Stomach (tissue), 9 donors: ENCODE results near the gene SOWAHA. TPM values are rescaled to one million over a fixed set of nuclear protein-coding genes. Genes with fewer than 3 reads are reported as not detected.

Experiments
- DNase-seq, 2 donors: peaks; one replicate each; pipeline versions ENCODE4 v3.0.0 to v3.0.0-alpha.2; 2013 to 2019
- H3K27ac ChIP-seq, 5 donors: fragments of 200-600 bp in 4 of 5; sonication (generic) in 4 of 5; one replicate each; pipeline ENCODE4 v1.5.1; 2013 to 2019; ENCODE audit warnings: mild to moderate bottlenecking in 1 of 5, moderate library complexity in 1 of 5
- H3K27me3 ChIP-seq, 3 donors: fragments of 200-600 bp; sonication (generic); one replicate each; pipeline ENCODE4 v1.5.1; 2017 to 2019; ENCODE audit warnings: mixed run types in 1 of 3
- H3K36me3 ChIP-seq, 4 donors: fragments of 200-600 bp; sonication (generic); 1 replicate in 3 of 4; 2 replicates in 1 of 4; pipeline ENCODE4 v1.5.1; 2016 to 2019
- H3K4me1 ChIP-seq, 4 donors: fragments of 200-600 bp; sonication (generic); one replicate each; pipeline ENCODE4 v1.5.1; 2016 to 2019
- H3K4me3 ChIP-seq, 4 donors: fragments of 200-600 bp; sonication (generic) in 3 of 4; one replicate each; pipeline ENCODE4 v1.5.1; 2016 to 2019; ENCODE audit warnings: mild to moderate bottlenecking in 1 of 4
- H3K9me3 ChIP-seq, 4 donors: fragments of 200-600 bp; sonication (generic); one replicate each; pipeline ENCODE4 v1.5.1; 2016 to 2019
- CTCF ChIP-seq, 7 experiments: fragments of 450-650 bp in 4 of 7; fragments of 200-600 bp in 3 of 7; sonication (generic) in 3 of 7; IDR thresholded peaks; one replicate each; pipeline ENCODE4 v1.5.1; 2016 to 2019; ENCODE audit warnings: antibody characterized with exemption in 7 of 7, control low read depth in 2 of 7, mild to moderate bottlenecking in 1 of 7
- EP300 ChIP-seq: sonication (generic); formaldehyde crosslinking; IDR thresholded peaks from one replicate; pipeline ENCODE4 v1.6.1; 2017; ENCODE audit warnings: antibody characterized with exemption
- POLR2A ChIP-seq, 4 donors: fragments of 450-650 bp; IDR thresholded peaks; one replicate each; pipeline ENCODE4 v1.6.1; 2016; ENCODE audit warnings: antibody characterized with exemption in 4 of 4, control low read depth in 2 of 4, mild to moderate bottlenecking in 1 of 4, moderate library complexity in 1 of 4
- POLR2AphosphoS5 ChIP-seq, 3 donors: sonication (generic); formaldehyde crosslinking; IDR thresholded peaks; one replicate each; pipeline ENCODE4 v1.6.1; 2016; ENCODE audit warnings: antibody characterized with exemption in 3 of 3
- WGBS, 5 donors: extraction: QIAGEN DNeasy Blood & Tissue Kit in 3 of 5; methylation state at CpG; one replicate each; pipeline versions ENCODE4 v1.1.5 to v1.1.7; 2013 to 2018; 5-methylcytosine and 5-hydroxymethylcytosine counted together
- intact Hi-C: fragments of 100-400 bp; cut with DNase I; formaldehyde crosslinking; loops from one replicate; pipeline ENCODE4 v1.15.1; 2023; ENCODE audit warnings: low total_unique reads
- polyA plus RNA-seq, 3 donors: library from polyadenylated mRNA; stranded (reverse); fragments of 200-250 nt; gene quantifications; one replicate each; pipeline ENCODE4 v1.2.3, GENCODE V29; 2013
- total RNA-seq, 5 donors: library from RNA; depleted of rRNA; stranded (reverse); fragments of >200 nt; gene quantifications; one replicate each; pipeline versions ENCODE4 v1.1.0 to v1.2.3, GENCODE V29; 2014 to 2016
- donor health status: healthy with polysubstance abuse.
- donor health status: Bipolar disorder and iron deficiency.
- donor health status: healthy.

SOWAHA gene
- total and polyA plus RNA-seq, 8 donors, result 2.4 to 91.8 (median 6.8) TPM; not detected in 1

- DNase-seq, result no peak
- no peaks in the 10 kb centered on the region for H3K36me3 ChIP-seq
- H3K4me3 ChIP-seq, result no peak overlapping the region
- intact Hi-C loops, result no loop called here
- TF ChIP-seq POLR2A (IDR thresholded peaks at IDR 0.05), result no peak
- TF ChIP-seq EP300, result no peak
- TF ChIP-seq POLR2AphosphoS5 (IDR thresholded peaks at IDR 0.05), result no peak
- no peak for TF ChIP-seq CTCF (IDR thresholded peaks at IDR 0.05)
- no peaks in the 10 kb centered on the region for H3K9me3 ChIP-seq
- WGBS, 5 donors, result 65 to 83% (median 70%) methylated on average over 3 of the region's 3 CpGs
- H3K27me3 ChIP-seq, result no peaks in the 10 kb centered on the region
- peak overlapping the region in 4 of 5 donors; percentile 46 to 92 (median 74) for H3K27ac ChIP-seq
- H3K4me1 ChIP-seq, result peaks cover 9 to 38% (median 24%) of the 10 kb centered on the region in 4 donors
Observed at GRCh38 chr5:132840313-132840712, 27.2 kb downstream of the SOWAHA start.

GRCh38 chr5:132840896-132841295, 27.8 kb downstream of the SOWAHA start:
- peaks cover 9 to 38% (median 24%) of the 10 kb centered on the region in 4 donors for H3K4me1 ChIP-seq

GRCh38 chr5:132841305-132841704, 28.2 kb downstream of the SOWAHA start:
- no peak overlapping the region for H3K4me3 ChIP-seq
- no peaks in the 10 kb centered on the region for H3K9me3 ChIP-seq
- TF ChIP-seq POLR2AphosphoS5 (IDR thresholded peaks at IDR 0.05), result no peak
- TF ChIP-seq CTCF (IDR thresholded peaks at IDR 0.05), result no peak
- no peak for TF ChIP-seq EP300
- no peak for TF ChIP-seq POLR2A (IDR thresholded peaks at IDR 0.05)
- 74 to 96% (median 90%) methylated on average over 4 of the region's 4 CpGs for whole genome bisulfite sequencing, 5 donors
- H3K27ac ChIP-seq, result peak overlapping the region in 1 of 5 donors; percentile 92
- no peaks in the 10 kb centered on the region for H3K27me3 ChIP-seq
- H3K4me1 ChIP-seq, result peaks cover 9 to 38% (median 24%) of the 10 kb centered on the region in 4 donors
- intact Hi-C loops, result no loop called here
- H3K36me3 ChIP-seq, result no peaks in the 10 kb centered on the region
- DNase-seq, result no peak

More at GRCh38 chr5:132840896-132841295, 27.8 kb downstream of the SOWAHA start:
- H3K36me3 ChIP-seq, result no peaks in the 10 kb centered on the region
- H3K27me3 ChIP-seq, result no peaks in the 10 kb centered on the region
- peak overlapping the region in 3 of 5 donors; percentile 46 to 92 (median 77) for H3K27ac ChIP-seq
- H3K9me3 ChIP-seq, result no peaks in the 10 kb centered on the region
- WGBS, 5 donors, result 15 to 79% (median 32%) methylated on average over 1 of the region's 1 CpG
- H3K4me3 ChIP-seq, result no peak overlapping the region
- DNase-seq, result no peak
- TF ChIP-seq POLR2AphosphoS5 (IDR thresholded peaks at IDR 0.05) (no peak), EP300 (no peak), CTCF (IDR thresholded peaks at IDR 0.05) (no peak), POLR2A (IDR thresholded peaks at IDR 0.05) (no peak)
- intact Hi-C loops, result no loop called here

- no peak for DNase-seq
- H3K27me3 ChIP-seq, result no peaks in the 10 kb centered on the region
- 91 to 97% (median 94%) methylated on average over 8 of the region's 8 CpGs for WGBS, 5 donors
- H3K4me1 ChIP-seq, result peaks cover 0 to 20% (median 7%) of the 10 kb centered on the region in 4 donors
- H3K9me3 ChIP-seq, result no peaks in the 10 kb centered on the region
- no peaks in the 10 kb centered on the region for H3K36me3 ChIP-seq
- TF ChIP-seq CTCF (IDR thresholded peaks at IDR 0.05) (no peak), POLR2AphosphoS5 (IDR thresholded peaks at IDR 0.05) (no peak), POLR2A (IDR thresholded peaks at IDR 0.05) (no peak), EP300 (no peak)
- H3K4me3 ChIP-seq, result no peak overlapping the region
- intact Hi-C loops, result no loop called here
- H3K27ac ChIP-seq, result no peak overlapping the region
Observed at GRCh38 chr5:132848270-132848669, 35.2 kb downstream of the SOWAHA start.
